Sigmoid colon (tissue), 7 donors: ENCODE measurements around the gene ALS2. TPM values are rescaled to one million over a fixed set of nuclear protein-coding genes. Genes with fewer than 3 reads are reported as not detected.
"Not testable (repeated sequence)": the region's sequence is repeated elsewhere in the genome, so short reads cannot be mapped to it uniquely, and the experiment has no call there.

Source experiments
- DNase-seq: peaks from one replicate; pipeline ENCODE4 v3.0.0-alpha.2; 2019
- H3K27ac ChIP-seq, 4 donors: fragments of 200-600 bp; sonication (generic); one replicate each; pipeline ENCODE4 v1.5.1; 2016 to 2019; ENCODE audit warnings: mild to moderate bottlenecking in 1 of 4
- H3K27me3 ChIP-seq, 3 donors: fragments of 200-600 bp; sonication (generic); one replicate each; pipeline ENCODE4 v1.5.1; 2019; ENCODE audit warnings: mild to moderate bottlenecking in 1 of 3
- H3K36me3 ChIP-seq, 4 donors: fragments of 200-600 bp; sonication (generic); one replicate each; pipeline ENCODE4 v1.5.1; 2016 to 2019
- H3K4me1 ChIP-seq, 4 donors: fragments of 200-600 bp; sonication (generic); one replicate each; pipeline ENCODE4 v1.5.1; 2017 to 2019
- H3K4me3 ChIP-seq, 4 donors: fragments of 200-600 bp; sonication (generic); one replicate each; pipeline ENCODE4 v1.5.1; 2017 to 2019; ENCODE audit warnings: mild to moderate bottlenecking in 2 of 4, moderate library complexity in 1 of 4
- H3K9me3 ChIP-seq, 4 donors: fragments of 200-600 bp in 3 of 4; sonication (generic) in 3 of 4; one replicate each; pipeline versions ENCODE4 v1.5.1 to v1.6.1; 2013 to 2019
- EP300 ChIP-seq, 4 donors: sonication (generic); formaldehyde crosslinking; IDR thresholded peaks; one replicate each; pipeline ENCODE4 v1.6.1; 2017; ENCODE audit warnings: antibody characterized with exemption in 4 of 4
- POLR2A ChIP-seq, 2 donors: fragments of 450-650 bp; IDR thresholded peaks; one replicate each; pipeline ENCODE4 v1.6.1; 2016; ENCODE audit warnings: antibody characterized with exemption in 2 of 2, mild to moderate bottlenecking in 2 of 2, moderate library complexity in 2 of 2
- POLR2AphosphoS5 ChIP-seq, 4 donors: sonication (generic); formaldehyde crosslinking; IDR thresholded peaks; one replicate each; pipeline ENCODE4 v1.6.1; 2017; ENCODE audit warnings: antibody characterized with exemption in 4 of 4
- WGBS, 2 donors: extraction: QIAGEN DNeasy Blood & Tissue Kit; methylation state at CpG; one replicate each; pipeline ENCODE4 v1.1.7; 2013; 5-methylcytosine and 5-hydroxymethylcytosine counted together
- intact Hi-C: fragments of 100-400 bp; cut with DNase I; formaldehyde crosslinking; loops from one replicate; pipeline ENCODE4 v1.15.1; 2023
- polyA plus RNA-seq, 3 donors: library from polyadenylated mRNA; stranded (reverse); fragments of 200-250 nt; gene quantifications; one replicate each; pipeline ENCODE4 v1.2.3, GENCODE V29; 2013
- total RNA-seq, 4 donors: library from RNA; depleted of rRNA; stranded (reverse); fragments of >200 nt; gene quantifications; one replicate each; pipeline ENCODE4 v1.1.0, GENCODE V29; 2016
- TF ChIP-seq, protein P1 (sequence below), 4 experiments: fragments of 450-650 bp in 3 of 4; fragments of 200-600 bp in 1 of 4; IDR thresholded peaks; one replicate each; pipeline ENCODE4 v1.5.1; 2016 to 2019; ENCODE audit warnings: antibody characterized with exemption in 4 of 4, mild to moderate bottlenecking in 3 of 4, moderate library complexity in 2 of 4
- donor health status: healthy with polysubstance abuse.
- donor health status: Bipolar disorder and iron deficiency.
- donor health status: healthy.

The ALS2 gene
- total and polyA plus RNA-seq, 7 donors: 3.0 to 20.9 (median 17.4) TPM

DNA sequence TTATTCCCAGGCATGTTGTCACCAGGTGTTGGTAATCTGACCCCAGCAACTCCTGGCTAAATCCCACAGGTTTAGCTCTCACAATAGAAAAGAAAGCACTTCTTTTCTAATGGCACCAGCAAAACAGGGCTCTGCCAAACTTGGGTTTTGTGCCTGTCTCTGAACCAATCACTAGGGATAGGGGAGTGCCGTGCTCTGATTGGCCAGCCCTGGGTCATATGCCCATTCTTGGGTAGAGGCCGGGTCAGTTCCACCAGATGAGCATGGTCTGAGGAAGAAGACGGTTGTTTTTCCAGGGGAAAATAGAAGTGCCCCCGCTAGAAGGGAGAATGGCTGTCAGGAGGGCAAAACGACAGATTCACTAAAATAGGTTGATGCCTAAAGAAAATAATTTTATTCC, 40.3 kb upstream of the ALS2 start:
- TF ChIP-seq POLR2AphosphoS5 (IDR thresholded peaks at IDR 0.05) (no peak), EP300 (IDR thresholded peaks at IDR 0.05) (no peak), POLR2A (IDR thresholded peaks at IDR 0.05) (no peak)
- TF ChIP-seq, protein P1, sequence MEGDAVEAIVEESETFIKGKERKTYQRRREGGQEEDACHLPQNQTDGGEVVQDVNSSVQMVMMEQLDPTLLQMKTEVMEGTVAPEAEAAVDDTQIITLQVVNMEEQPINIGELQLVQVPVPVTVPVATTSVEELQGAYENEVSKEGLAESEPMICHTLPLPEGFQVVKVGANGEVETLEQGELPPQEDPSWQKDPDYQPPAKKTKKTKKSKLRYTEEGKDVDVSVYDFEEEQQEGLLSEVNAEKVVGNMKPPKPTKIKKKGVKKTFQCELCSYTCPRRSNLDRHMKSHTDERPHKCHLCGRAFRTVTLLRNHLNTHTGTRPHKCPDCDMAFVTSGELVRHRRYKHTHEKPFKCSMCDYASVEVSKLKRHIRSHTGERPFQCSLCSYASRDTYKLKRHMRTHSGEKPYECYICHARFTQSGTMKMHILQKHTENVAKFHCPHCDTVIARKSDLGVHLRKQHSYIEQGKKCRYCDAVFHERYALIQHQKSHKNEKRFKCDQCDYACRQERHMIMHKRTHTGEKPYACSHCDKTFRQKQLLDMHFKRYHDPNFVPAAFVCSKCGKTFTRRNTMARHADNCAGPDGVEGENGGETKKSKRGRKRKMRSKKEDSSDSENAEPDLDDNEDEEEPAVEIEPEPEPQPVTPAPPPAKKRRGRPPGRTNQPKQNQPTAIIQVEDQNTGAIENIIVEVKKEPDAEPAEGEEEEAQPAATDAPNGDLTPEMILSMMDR (IDR thresholded peaks at IDR 0.05): no peak
- H3K27me3 ChIP-seq: no peaks in the 10 kb centered on the region
- no peaks in the 10 kb centered on the region for H3K4me1 ChIP-seq
- H3K27ac ChIP-seq: no peak overlapping the region
- no peaks in the 10 kb centered on the region for H3K9me3 ChIP-seq
- DNase-seq: no peak
- 93% methylated on average over 5 of the region's 5 CpGs for WGBS, 2 donors
- intact Hi-C loops: no loop called here
- no peak overlapping the region for H3K4me3 ChIP-seq
- H3K36me3 ChIP-seq: no peaks in the 10 kb centered on the region

DNA sequence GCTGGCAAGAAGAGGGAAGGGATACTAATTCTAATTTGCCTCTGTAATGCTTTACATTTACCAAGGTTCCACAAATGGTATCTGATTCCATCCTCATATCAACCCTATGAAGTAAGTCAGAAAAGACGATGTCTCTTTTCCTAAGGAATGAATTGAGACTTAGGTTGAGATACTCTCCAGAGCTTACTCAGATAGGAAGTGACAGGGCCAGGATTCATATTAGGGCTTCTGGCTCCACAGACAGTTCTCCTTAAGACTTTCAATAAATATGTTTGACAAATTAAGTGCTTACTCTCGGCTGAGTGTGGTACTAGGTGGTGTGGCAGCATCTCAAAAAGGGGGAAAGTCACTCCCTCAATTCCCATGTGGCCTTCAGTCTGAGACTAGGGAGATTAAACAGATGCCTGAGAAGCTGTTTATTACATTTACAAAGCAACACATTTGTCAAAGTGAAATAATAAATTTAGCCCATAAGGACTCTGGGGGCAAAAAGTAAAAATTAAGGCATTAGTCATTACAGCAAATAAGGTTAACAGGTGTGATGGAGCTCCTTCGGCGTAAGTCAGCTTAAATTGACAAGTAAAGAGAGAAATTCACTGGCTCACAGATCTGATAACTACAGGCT, 39.8 kb upstream of the ALS2 start:
- Histone ChIP-seq H3K36me3 (no peaks in the 10 kb centered on the region), H3K4me1 (no peaks in the 10 kb centered on the region), H3K27me3 (no peaks in the 10 kb centered on the region), H3K27ac (no peak overlapping the region), H3K4me3 (no peak overlapping the region), H3K9me3 (no peaks in the 10 kb centered on the region)
- 85 to 90% methylated on average over 4 of the region's 4 CpGs for WGBS, 2 donors
- intact Hi-C loops: no loop called here
- DNase-seq: no peak
- TF ChIP-seq POLR2A (IDR thresholded peaks at IDR 0.05) (no peak), POLR2AphosphoS5 (IDR thresholded peaks at IDR 0.05) (no peak), EP300 (IDR thresholded peaks at IDR 0.05) (no peak)
- TF ChIP-seq, protein P1 (IDR thresholded peaks at IDR 0.05): no peak

DNA sequence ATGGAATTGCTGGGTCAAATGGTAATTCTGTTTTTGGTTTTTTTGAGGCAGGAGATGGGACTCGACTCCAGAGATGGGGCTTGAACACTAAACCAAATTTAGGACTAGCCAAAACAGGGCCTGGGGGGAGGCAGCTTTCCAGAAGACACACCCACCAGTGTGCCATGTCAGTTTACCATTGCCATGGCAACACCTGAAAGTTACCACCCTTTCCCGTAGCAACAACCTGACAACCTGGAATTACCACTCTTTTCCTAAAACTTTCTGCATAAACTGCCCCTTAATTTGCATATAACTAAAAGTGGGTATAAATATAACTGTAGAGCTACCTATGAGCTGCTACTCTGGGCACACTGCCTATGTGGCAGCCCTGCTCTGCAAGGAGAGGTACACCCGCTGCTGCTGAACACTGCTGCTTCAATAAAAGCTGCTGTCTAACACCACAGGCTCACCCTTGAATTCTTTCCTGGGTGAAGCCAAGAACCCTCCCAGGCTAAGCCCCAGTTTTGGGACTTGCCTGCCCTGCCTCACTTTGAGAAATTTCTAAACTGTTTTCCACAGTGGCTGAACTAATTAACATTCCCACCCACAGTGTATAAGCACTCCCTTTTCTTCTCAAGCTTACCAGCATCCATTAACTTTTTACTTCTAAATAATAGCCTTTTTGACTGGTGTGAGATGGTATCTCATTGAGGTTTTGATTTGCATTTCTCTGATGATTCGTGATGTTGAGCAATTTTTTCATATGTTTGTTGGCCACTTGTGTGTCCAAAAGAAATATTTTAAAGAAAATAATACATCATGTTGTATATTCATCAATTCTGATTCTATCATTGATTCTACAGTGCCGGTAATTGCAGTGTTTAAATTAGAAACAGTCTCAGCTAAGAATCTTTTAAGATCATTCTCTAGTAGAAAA, 36.2 kb upstream of the ALS2 start:
- no peaks in the 10 kb centered on the region for H3K27me3 ChIP-seq
- intact Hi-C loops: no loop called here
- H3K27ac ChIP-seq: no peak overlapping the region
- no peak for DNase-seq
- WGBS, 2 donors: 88 to 90% methylated on average over 5 of the region's 5 CpGs
- no peak for TF ChIP-seq POLR2A (IDR thresholded peaks at IDR 0.05)
- TF ChIP-seq POLR2AphosphoS5 (IDR thresholded peaks at IDR 0.05): no peak
- TF ChIP-seq, protein P1 (IDR thresholded peaks at IDR 0.05): no peak
- no peak for TF ChIP-seq EP300 (IDR thresholded peaks at IDR 0.05)
- no peaks in the 10 kb centered on the region for H3K36me3 ChIP-seq
- no peaks in the 10 kb centered on the region for H3K9me3 ChIP-seq
- no peak overlapping the region for H3K4me3 ChIP-seq
- H3K4me1 ChIP-seq: no peaks in the 10 kb centered on the region

DNA sequence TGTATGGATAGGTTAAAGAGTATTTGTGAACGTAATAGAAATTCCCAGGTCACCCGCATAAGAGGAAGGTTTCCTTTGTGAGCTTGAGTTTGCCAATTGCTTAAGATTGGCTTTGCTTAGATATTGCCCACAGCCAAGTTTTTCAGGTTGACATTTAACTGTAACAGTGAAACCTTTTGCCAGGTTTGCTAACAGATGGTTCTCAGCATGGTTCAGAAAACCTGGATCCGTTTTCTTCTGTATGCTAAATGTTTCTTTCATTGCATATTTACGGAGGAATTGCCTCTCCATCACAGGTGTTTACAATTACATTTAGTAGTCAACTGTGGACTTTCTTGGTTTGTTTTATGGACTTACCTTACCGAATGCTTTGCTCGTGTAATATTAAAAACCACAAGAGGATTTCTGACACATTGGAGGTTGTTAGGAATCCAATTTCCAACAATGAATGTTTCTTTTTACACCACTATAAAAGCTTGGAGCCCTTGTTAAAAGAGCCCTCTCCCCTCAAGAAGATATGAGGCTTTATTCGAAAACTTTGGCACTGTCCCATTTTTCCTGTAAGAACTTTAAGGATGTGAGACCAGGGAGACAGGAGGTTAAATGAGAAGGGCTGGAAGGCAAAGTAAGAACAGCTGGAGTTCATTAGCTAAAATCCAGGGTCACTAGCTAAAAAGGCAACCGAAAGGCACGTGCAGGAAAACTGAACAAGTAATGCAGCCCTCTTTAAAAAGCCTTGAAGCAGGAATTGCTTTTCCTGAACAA, 33.4 kb upstream of the ALS2 start:
- TF ChIP-seq EP300 (IDR thresholded peaks at IDR 0.05): no peak
- no peak for TF ChIP-seq POLR2A (IDR thresholded peaks at IDR 0.05)
- TF ChIP-seq, protein P1 (IDR thresholded peaks at IDR 0.05): no peak
- no peak for TF ChIP-seq POLR2AphosphoS5 (IDR thresholded peaks at IDR 0.05)

DNA sequence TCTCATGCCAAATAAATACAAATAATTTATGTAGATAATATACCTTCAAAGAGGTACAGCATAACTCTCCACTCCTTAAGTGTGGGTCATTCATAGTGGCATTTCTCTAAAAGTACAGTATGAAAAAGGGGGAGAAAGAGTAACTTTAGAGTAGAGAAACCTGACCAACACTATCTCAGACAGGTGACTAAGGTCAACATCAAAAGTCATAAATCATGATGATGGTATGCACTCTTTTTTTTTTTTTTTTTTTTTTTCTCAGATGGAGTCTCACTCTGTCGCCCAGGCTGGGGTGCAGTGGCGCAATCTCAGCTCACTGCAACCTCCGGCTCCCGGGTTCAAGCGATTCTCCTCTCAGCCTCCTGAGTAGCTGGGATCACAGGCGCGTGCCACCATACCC, 29.9 kb upstream of the ALS2 start:
- H3K36me3 ChIP-seq, H3K9me3 ChIP-seq, H3K4me1 ChIP-seq, H3K27ac ChIP-seq, H3K27me3 ChIP-seq, intact Hi-C loops, H3K4me3 ChIP-seq, DNase-seq: not testable (repeated sequence)
- WGBS, 2 donors: 90 to 94% methylated on average over 7 of the region's 7 CpGs

More for the DNA sequence above, 33.4 kb upstream of the ALS2 start:
- no peak for DNase-seq
- Histone ChIP-seq H3K36me3 (no peaks in the 10 kb centered on the region), H3K4me1 (no peaks in the 10 kb centered on the region), H3K9me3 (no peaks in the 10 kb centered on the region), H3K4me3 (no peak overlapping the region), H3K27me3 (no peaks in the 10 kb centered on the region), H3K27ac (no peak overlapping the region)
- WGBS, 2 donors: 68 to 73% methylated on average over 9 of the region's 9 CpGs
- intact Hi-C loops: no loop called here
